Measurements from ENCODE around the gene C17orf75. TPM values are rescaled to one million over a fixed set of nuclear protein-coding genes. Genes with fewer than 3 reads are reported as not detected.
A peak's percentile ranks its signal among the peaks of the same experiment; 100 is the strongest.

The C17orf75 gene
- total and polyA plus RNA-seq, 10 of the 15 experiments (the other 5 are each of a cell fraction or from before 2014, with no cell fraction given), result 21.7 to 53.0 (median 27.3) TPM

DNA sequence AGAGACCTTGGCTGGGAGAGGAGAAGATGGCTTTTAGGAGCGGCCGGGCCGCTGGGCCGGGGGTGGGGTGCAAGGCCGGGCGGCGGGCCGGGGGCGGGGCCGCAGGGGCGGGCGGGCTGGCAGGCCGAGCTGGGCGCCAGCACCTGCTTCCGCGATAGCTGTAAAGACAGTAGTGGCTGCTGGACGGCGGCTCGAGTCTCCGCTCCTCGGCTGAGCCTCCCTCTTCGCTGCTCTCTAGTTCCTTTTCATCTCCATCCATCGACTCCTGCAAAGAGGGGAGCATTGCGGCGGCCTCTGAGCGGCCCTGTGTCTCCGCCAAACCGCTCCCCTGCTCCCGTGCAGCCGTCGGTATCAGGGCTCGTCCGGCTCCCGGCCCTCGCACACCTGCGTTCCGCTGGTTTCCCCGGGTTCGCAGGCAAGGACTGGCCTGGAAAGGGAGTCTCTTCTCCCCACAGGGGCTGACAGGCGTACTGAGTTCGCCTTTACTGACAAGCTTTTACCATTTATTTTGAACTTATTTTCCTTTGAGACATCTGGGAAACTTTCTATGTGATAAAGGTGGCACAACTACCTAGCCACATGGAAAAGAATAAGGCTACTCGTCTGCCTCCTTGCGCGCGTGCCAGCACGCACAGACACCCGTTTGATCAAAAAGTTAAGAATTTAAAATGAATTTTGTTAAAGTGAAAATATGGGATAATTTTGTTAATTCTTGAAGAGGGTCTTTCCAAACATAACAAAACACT is at the start of gene C17orf75 (continued):
- no peak for TF ChIP-seq EP300 (IDR thresholded peaks at IDR 0.05; ENCODE audit: borderline replicate concordance in 1 of 2, control insufficient read depth in 1 of 2, low read depth in 2 of 2, low read length in 2 of 2)
- TF ChIP-seq YBX1 (IDR thresholded peaks at IDR 0.05), result no peak
- peak; percentile 82; the same call in 1 of the 2 replicates for TF ChIP-seq ASH2L (IDR thresholded peaks at IDR 0.05; ENCODE audit: borderline replicate concordance, low read depth)
- TF ChIP-seq, protein P1, sequence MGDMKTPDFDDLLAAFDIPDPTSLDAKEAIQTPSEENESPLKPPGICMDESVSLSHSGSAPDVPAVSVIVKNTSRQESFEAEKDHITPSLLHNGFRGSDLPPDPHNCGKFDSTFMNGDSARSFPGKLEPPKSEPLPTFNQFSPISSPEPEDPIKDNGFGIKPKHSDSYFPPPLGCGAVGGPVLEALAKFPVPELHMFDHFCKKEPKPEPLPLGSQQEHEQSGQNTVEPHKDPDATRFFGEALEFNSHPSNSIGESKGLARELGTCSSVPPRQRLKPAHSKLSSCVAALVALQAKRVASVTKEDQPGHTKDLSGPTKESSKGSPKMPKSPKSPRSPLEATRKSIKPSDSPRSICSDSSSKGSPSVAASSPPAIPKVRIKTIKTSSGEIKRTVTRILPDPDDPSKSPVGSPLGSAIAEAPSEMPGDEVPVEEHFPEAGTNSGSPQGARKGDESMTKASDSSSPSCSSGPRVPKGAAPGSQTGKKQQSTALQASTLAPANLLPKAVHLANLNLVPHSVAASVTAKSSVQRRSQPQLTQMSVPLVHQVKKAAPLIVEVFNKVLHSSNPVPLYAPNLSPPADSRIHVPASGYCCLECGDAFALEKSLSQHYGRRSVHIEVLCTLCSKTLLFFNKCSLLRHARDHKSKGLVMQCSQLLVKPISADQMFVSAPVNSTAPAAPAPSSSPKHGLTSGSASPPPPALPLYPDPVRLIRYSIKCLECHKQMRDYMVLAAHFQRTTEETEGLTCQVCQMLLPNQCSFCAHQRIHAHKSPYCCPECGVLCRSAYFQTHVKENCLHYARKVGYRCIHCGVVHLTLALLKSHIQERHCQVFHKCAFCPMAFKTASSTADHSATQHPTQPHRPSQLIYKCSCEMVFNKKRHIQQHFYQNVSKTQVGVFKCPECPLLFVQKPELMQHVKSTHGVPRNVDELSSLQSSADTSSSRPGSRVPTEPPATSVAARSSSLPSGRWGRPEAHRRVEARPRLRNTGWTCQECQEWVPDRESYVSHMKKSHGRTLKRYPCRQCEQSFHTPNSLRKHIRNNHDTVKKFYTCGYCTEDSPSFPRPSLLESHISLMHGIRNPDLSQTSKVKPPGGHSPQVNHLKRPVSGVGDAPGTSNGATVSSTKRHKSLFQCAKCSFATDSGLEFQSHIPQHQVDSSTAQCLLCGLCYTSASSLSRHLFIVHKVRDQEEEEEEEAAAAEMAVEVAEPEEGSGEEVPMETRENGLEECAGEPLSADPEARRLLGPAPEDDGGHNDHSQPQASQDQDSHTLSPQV (IDR thresholded peaks at IDR 0.05), result 0 out of 2 replicates have a peak, but pooled peaks have one; percentile 64
- TF ChIP-seq BACH1 (IDR thresholded peaks at IDR 0.05; ENCODE audit: borderline replicate concordance), result peak; percentile 78; the same call in 1 of the 2 replicates
- no peak for TF ChIP-seq CBX3 (IDR thresholded peaks at IDR 0.05; ENCODE audit: borderline replicate concordance, low read depth)
- peak; percentile 83 for TF ChIP-seq POLR2A (IDR thresholded peaks at IDR 0.05; ENCODE audit: low read depth, low read length)
- no peak for TF ChIP-seq HDAC6 (IDR thresholded peaks at IDR 0.05; ENCODE audit: unreplicated experiment)
- TF ChIP-seq CEBPB (IDR thresholded peaks at IDR 0.05; ENCODE audit: borderline replicate concordance in 1 of 2, low read depth in 2 of 2, low read length in 2 of 2), result no peak
- peak; percentile 69 to 81 for TF ChIP-seq EGR1 (IDR thresholded peaks at IDR 0.05; ENCODE audit: borderline replicate concordance in 1 of 2, low read depth in 2 of 2, low read length in 2 of 2)
- TF ChIP-seq, protein P2, sequence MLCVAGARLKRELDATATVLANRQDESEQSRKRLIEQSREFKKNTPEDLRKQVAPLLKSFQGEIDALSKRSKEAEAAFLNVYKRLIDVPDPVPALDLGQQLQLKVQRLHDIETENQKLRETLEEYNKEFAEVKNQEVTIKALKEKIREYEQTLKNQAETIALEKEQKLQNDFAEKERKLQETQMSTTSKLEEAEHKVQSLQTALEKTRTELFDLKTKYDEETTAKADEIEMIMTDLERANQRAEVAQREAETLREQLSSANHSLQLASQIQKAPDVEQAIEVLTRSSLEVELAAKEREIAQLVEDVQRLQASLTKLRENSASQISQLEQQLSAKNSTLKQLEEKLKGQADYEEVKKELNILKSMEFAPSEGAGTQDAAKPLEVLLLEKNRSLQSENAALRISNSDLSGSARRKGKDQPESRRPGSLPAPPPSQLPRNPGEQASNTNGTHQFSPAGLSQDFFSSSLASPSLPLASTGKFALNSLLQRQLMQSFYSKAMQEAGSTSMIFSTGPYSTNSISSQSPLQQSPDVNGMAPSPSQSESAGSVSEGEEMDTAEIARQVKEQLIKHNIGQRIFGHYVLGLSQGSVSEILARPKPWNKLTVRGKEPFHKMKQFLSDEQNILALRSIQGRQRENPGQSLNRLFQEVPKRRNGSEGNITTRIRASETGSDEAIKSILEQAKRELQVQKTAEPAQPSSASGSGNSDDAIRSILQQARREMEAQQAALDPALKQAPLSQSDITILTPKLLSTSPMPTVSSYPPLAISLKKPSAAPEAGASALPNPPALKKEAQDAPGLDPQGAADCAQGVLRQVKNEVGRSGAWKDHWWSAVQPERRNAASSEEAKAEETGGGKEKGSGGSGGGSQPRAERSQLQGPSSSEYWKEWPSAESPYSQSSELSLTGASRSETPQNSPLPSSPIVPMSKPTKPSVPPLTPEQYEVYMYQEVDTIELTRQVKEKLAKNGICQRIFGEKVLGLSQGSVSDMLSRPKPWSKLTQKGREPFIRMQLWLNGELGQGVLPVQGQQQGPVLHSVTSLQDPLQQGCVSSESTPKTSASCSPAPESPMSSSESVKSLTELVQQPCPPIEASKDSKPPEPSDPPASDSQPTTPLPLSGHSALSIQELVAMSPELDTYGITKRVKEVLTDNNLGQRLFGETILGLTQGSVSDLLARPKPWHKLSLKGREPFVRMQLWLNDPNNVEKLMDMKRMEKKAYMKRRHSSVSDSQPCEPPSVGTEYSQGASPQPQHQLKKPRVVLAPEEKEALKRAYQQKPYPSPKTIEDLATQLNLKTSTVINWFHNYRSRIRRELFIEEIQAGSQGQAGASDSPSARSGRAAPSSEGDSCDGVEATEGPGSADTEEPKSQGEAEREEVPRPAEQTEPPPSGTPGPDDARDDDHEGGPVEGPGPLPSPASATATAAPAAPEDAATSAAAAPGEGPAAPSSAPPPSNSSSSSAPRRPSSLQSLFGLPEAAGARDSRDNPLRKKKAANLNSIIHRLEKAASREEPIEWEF (IDR thresholded peaks at IDR 0.05; ENCODE audit: insufficient replicate concordance, low read depth, low read length), result no peak
- peak; percentile 81; the same call in 1 of the 2 replicates for TF ChIP-seq IRF4 (IDR thresholded peaks at IDR 0.05; ENCODE audit: low read depth, low read length)
- TF ChIP-seq, protein P3, sequence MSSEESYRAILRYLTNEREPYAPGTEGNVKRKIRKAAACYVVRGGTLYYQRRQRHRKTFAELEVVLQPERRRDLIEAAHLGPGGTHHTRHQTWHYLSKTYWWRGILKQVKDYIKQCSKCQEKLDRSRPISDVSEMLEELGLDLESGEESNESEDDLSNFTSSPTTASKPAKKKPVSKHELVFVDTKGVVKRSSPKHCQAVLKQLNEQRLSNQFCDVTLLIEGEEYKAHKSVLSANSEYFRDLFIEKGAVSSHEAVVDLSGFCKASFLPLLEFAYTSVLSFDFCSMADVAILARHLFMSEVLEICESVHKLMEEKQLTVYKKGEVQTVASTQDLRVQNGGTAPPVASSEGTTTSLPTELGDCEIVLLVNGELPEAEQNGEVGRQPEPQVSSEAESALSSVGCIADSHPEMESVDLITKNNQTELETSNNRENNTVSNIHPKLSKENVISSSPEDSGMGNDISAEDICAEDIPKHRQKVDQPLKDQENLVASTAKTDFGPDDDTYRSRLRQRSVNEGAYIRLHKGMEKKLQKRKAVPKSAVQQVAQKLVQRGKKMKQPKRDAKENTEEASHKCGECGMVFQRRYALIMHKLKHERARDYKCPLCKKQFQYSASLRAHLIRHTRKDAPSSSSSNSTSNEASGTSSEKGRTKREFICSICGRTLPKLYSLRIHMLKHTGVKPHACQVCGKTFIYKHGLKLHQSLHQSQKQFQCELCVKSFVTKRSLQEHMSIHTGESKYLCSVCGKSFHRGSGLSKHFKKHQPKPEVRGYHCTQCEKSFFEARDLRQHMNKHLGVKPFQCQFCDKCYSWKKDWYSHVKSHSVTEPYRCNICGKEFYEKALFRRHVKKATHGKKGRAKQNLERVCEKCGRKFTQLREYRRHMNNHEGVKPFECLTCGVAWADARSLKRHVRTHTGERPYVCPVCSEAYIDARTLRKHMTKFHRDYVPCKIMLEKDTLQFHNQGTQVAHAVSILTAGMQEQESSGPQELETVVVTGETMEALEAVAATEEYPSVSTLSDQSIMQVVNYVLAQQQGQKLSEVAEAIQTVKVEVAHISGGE (CRISPR knock-in tag; IDR thresholded peaks at IDR 0.05), result peak; percentile 99
- TF ChIP-seq NR2C1 (IDR thresholded peaks at IDR 0.05), result peak; percentile 72
- TF ChIP-seq GABPA (IDR thresholded peaks at IDR 0.05; ENCODE audit: low read depth), result peak; percentile 90
